ENCODE data around the gene VAT1L. TPM values are rescaled to one million over a fixed set of nuclear protein-coding genes. Genes with fewer than 3 reads are reported as not detected.

The VAT1L gene
- total and polyA plus RNA-seq, 10 of the 15 experiments (the other 5 are each of a cell fraction or from before 2014, with no cell fraction given): 0.06 to 0.18 (median 0.10) TPM; not detected in 5

DNA sequence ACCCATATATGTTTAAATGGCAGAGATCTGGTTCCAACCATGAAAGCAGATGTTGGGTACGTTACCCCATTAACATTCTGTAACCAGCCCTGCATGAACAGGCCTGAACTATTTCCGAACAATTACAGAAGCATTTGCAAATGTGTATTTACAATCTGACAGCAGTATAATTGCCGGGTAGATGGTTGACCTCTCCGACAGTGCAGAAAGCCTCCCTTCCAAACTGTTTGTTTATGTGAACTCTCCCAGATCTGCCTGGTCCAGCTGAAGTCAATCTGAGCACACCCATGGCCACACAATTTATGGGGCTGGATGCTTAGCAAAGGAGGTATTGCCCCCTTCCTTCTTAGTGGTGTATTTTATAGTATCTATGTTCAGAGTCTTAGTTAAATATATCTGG is 44.2 kb upstream of the VAT1L start (continued):
- TF ChIP-seq, protein P1, sequence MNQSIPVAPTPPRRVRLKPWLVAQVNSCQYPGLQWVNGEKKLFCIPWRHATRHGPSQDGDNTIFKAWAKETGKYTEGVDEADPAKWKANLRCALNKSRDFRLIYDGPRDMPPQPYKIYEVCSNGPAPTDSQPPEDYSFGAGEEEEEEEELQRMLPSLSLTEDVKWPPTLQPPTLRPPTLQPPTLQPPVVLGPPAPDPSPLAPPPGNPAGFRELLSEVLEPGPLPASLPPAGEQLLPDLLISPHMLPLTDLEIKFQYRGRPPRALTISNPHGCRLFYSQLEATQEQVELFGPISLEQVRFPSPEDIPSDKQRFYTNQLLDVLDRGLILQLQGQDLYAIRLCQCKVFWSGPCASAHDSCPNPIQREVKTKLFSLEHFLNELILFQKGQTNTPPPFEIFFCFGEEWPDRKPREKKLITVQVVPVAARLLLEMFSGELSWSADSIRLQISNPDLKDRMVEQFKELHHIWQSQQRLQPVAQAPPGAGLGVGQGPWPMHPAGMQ (IDR thresholded peaks at IDR 0.05; ENCODE audit: borderline replicate concordance): no peak
- TF ChIP-seq GATAD2B (conservative IDR thresholded peaks at IDR 0.05; ENCODE audit: low read depth) (no peak), LARP7 (IDR thresholded peaks at IDR 0.05) (no peak), SMC3 (IDR thresholded peaks at IDR 0.05; ENCODE audit: borderline replicate concordance, low read length) (no peak), BMI1 (IDR thresholded peaks at IDR 0.05; ENCODE audit: borderline replicate concordance) (no peak), HDAC6 (IDR thresholded peaks at IDR 0.05; ENCODE audit: unreplicated experiment) (no peak), ETV6 (conservative IDR thresholded peaks at IDR 0.05 in 1 of 2, IDR thresholded peaks at IDR 0.05 in 1 of 2; ENCODE audit: borderline replicate concordance in 1 of 2, low read depth in 1 of 2) (no peak), KLF5 (IDR thresholded peaks at IDR 0.05; ENCODE audit: partially characterized antibody) (no peak), ZNF24 (IDR thresholded peaks at IDR 0.05) (no peak), RCOR1 (conservative IDR thresholded peaks at IDR 0.05; ENCODE audit: low read depth, low read length) (no peak)
- TF ChIP-seq, protein P2, sequence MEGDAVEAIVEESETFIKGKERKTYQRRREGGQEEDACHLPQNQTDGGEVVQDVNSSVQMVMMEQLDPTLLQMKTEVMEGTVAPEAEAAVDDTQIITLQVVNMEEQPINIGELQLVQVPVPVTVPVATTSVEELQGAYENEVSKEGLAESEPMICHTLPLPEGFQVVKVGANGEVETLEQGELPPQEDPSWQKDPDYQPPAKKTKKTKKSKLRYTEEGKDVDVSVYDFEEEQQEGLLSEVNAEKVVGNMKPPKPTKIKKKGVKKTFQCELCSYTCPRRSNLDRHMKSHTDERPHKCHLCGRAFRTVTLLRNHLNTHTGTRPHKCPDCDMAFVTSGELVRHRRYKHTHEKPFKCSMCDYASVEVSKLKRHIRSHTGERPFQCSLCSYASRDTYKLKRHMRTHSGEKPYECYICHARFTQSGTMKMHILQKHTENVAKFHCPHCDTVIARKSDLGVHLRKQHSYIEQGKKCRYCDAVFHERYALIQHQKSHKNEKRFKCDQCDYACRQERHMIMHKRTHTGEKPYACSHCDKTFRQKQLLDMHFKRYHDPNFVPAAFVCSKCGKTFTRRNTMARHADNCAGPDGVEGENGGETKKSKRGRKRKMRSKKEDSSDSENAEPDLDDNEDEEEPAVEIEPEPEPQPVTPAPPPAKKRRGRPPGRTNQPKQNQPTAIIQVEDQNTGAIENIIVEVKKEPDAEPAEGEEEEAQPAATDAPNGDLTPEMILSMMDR (IDR thresholded peaks at IDR 0.05 in 2 of 3, conservative IDR thresholded peaks at IDR 0.05 in 1 of 3; ENCODE audit: control insufficient read depth in 2 of 3, extremely low read depth in 1 of 3, insufficient read depth in 1 of 3, low read depth in 3 of 3, low read length in 3 of 3): no peak
- TF ChIP-seq, protein P3, sequence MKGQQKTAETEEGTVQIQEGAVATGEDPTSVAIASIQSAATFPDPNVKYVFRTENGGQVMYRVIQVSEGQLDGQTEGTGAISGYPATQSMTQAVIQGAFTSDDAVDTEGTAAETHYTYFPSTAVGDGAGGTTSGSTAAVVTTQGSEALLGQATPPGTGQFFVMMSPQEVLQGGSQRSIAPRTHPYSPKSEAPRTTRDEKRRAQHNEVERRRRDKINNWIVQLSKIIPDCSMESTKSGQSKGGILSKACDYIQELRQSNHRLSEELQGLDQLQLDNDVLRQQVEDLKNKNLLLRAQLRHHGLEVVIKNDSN (IDR thresholded peaks at IDR 0.05; ENCODE audit: borderline replicate concordance, extremely low read length, insufficient read depth, low read depth, low read length): no peak
